IMR-90 (cell line): ENCODE measurements around the gene FADS1.

Experiments used
- BHLHE40 ChIP-seq: fragments of 150-350 bp; IDR thresholded peaks from 2 replicates; pipeline ENCODE4 v1.6.1; 2016; ENCODE audit warnings: mild to moderate bottlenecking, low read depth, low read length
- CEBPB ChIP-seq: IDR thresholded peaks from 2 replicates; pipeline ENCODE4 v1.6.1; 2012; ENCODE audit warnings: low read depth, low read length, improper control_type of control experiment
- MXI1 ChIP-seq: IDR thresholded peaks from 2 replicates; pipeline ENCODE4 v1.6.1; 2012; ENCODE audit warnings: low read depth, mild to moderate bottlenecking, low read length, moderate library complexity, borderline replicate concordance
- POLR2A ChIP-seq: IDR thresholded peaks from 2 replicates; pipeline ENCODE4 v1.6.1; 2012; ENCODE audit warnings: mild to moderate bottlenecking, low read depth, low read length
- RAD21 ChIP-seq: IDR thresholded peaks from 2 replicates; pipeline ENCODE4 v1.6.1; 2012; ENCODE audit warnings: low read length, improper control_type of control experiment
- TF ChIP-seq, protein P1 (sequence below): conservative IDR thresholded peaks from 2 replicates; pipeline ENCODE4 v1.5.1; 2012; ENCODE audit warnings: mild to moderate bottlenecking, low read depth, low read length, improper control_type of control experiment
- TF ChIP-seq, protein P2 (sequence below): fragments of 150-350 bp; IDR thresholded peaks from 2 replicates; pipeline ENCODE4 v1.6.1; 2017; ENCODE audit warnings: mild to moderate bottlenecking, antibody characterized with exemption, low read length, low read depth

DNA sequence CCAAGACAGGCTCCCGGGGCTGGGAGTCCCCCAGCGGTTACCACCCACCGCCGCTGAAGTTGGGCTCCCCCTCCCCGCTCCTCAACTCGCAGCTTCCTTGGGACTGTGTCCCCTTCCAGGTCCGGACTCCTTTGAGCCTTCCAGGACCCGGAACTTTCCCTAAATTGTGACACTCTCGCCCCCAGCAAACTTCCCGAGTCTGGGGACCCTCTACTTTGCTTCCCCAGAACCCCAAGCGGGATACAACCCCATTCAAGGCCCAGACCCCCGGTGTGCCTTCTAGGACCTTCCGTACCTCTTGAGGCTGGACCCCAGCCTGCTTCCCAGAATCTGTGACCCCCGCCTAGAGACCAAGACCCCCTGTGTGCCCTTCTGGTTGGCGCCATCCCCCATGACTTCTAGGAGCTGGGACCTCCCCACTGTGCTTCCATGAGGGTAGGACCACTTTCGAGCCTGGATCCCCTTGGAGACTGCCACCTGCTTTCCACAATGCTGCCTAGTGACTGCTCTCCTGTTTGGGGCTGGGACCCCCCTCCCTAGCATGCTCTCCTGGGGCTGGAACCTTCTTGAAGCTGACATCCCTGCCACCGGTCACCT lies 63.8 kb downstream of the FADS1 start:
- TF ChIP-seq CEBPB (no peak), POLR2A (no peak), BHLHE40 (no peak), MXI1 (no peak), RAD21 (no peak)
- TF ChIP-seq, protein P1, sequence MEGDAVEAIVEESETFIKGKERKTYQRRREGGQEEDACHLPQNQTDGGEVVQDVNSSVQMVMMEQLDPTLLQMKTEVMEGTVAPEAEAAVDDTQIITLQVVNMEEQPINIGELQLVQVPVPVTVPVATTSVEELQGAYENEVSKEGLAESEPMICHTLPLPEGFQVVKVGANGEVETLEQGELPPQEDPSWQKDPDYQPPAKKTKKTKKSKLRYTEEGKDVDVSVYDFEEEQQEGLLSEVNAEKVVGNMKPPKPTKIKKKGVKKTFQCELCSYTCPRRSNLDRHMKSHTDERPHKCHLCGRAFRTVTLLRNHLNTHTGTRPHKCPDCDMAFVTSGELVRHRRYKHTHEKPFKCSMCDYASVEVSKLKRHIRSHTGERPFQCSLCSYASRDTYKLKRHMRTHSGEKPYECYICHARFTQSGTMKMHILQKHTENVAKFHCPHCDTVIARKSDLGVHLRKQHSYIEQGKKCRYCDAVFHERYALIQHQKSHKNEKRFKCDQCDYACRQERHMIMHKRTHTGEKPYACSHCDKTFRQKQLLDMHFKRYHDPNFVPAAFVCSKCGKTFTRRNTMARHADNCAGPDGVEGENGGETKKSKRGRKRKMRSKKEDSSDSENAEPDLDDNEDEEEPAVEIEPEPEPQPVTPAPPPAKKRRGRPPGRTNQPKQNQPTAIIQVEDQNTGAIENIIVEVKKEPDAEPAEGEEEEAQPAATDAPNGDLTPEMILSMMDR = no peak
- TF ChIP-seq, protein P2, sequence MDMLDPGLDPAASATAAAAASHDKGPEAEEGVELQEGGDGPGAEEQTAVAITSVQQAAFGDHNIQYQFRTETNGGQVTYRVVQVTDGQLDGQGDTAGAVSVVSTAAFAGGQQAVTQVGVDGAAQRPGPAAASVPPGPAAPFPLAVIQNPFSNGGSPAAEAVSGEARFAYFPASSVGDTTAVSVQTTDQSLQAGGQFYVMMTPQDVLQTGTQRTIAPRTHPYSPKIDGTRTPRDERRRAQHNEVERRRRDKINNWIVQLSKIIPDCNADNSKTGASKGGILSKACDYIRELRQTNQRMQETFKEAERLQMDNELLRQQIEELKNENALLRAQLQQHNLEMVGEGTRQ = no peak
